GM12892 (cell line): ENCODE data around the gene KANTR.

Experiments
- POLR2A ChIP-seq: IDR thresholded peaks from 2 replicates; pipeline ENCODE4 v1.6.1; 2011; ENCODE audit warnings: low read depth, low read length, control low read depth
- POLR2AphosphoS5 ChIP-seq: IDR thresholded peaks from 2 replicates; pipeline ENCODE4 v1.6.1; 2011; ENCODE audit warnings: low read depth, low read length, control low read depth
- TAF1 ChIP-seq: IDR thresholded peaks from 2 replicates; pipeline ENCODE4 v1.6.1; 2011; ENCODE audit warnings: low read depth, mild to moderate bottlenecking, control low read depth, low read length, borderline replicate concordance

DNA sequence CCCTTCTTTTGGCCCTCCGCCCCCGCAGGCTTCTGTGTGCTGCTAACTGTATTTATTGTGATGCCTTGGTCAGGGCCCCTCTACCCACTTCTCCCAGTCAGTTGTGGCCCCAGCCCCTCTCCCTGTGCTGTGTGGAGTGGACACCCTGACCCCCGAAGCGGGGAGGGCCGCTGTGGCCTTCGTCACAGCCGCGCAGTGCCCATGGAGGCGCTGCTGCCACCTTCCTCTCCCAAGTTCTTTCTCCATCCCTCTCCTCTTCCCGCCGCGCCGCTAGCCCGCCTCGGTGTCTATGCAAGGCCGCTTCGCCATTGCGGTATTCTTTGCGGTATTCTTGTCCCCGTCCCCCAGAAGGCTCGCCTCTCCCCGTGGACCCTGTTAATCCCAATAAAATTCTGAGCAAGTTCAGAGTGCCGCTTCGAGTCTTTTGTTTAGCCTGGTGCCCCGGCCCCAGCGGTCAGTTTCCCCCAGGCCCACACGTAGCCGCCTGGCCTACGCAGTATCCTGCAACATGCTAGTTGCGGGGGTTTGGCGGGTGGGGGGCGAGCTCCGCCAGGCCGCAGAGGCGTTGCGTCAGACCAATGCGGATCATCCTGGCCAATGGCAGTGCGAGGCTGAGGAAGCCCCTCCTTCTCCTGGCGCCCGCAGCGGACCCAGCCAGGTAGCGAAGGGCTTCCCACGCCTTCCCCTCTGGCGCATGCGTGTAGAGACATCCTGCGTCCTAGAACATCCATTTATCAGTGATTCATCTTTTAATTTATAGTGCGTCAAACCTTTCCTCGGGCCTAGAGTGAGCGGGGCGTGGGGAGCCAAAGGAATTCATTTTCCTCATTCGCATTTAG lies 5.6 kb upstream of the KANTR start:
- peak; percentile 42; the same call in 1 of the 2 replicates for TF ChIP-seq POLR2AphosphoS5
- TF ChIP-seq POLR2A = peak; percentile 43; the same call in 1 of the 2 replicates
- no peak for TF ChIP-seq TAF1
